ENCODE data around the gene ARPC5L. TPM values are rescaled to one million over a fixed set of nuclear protein-coding genes. Genes with fewer than 3 reads are reported as not detected.

Gene ARPC5L
- total and polyA plus RNA-seq, 2 experiments from 2014 or later = 44.0 to 84.4 TPM

GRCh38 chr9:124829334-124829669, 32.6 kb upstream of the ARPC5L start:
- Histone ChIP-seq H3K4me1 (ENCODE audit: insufficient read depth) (peaks cover 6% of the 10 kb centered on the region), H3K4me3 (no peak overlapping the region)

GRCh38 chr9:124830593-124830992, 31.3 kb upstream of the ARPC5L start:
- no peaks in the 10 kb centered on the region for H4K20me1 ChIP-seq (ENCODE audit: insufficient read depth, poor library complexity, severe bottlenecking)
- no peaks in the 10 kb centered on the region for H3K9me2 ChIP-seq (replicated peaks; ENCODE audit: insufficient read depth)
- H3K4me3 ChIP-seq = no peak overlapping the region
- TF ChIP-seq CTCF (IDR thresholded peaks at IDR 0.05; ENCODE audit: poor library complexity) (no peak), EZH2 (IDR thresholded peaks at IDR 0.05; ENCODE audit: borderline replicate concordance) (no peak), EZH2phosphoT487 (IDR thresholded peaks at IDR 0.05; ENCODE audit: low read depth, severe bottlenecking, unreplicated experiment) (no peak)
- no peaks in the 10 kb centered on the region for H3K36me3 ChIP-seq (replicated peaks; ENCODE audit: insufficient read depth, low read depth)
- DNase-seq (ENCODE audit: low spot score) = no peak
- H3K9me3 ChIP-seq (ENCODE audit: low read depth) = no peaks in the 10 kb centered on the region
- no peak overlapping the region for H3K27ac ChIP-seq
- WGBS (ENCODE audit: low lambda C conversion rate, missing lambda C conversion rate) = 64% methylated on average over 4 of the region's 4 CpGs
- H3K27me3 ChIP-seq = peaks cover 6% of the 10 kb centered on the region
- peaks cover 17% of the 10 kb centered on the region for H3K4me1 ChIP-seq (ENCODE audit: insufficient read depth)
- no peak overlapping the region for H3K4me2 ChIP-seq
- H2AFZ ChIP-seq = no peak overlapping the region
- no peaks in the 10 kb centered on the region for H3K79me2 ChIP-seq

More at GRCh38 chr9:124829334-124829669, 32.6 kb upstream of the ARPC5L start:
- no peak for DNase-seq (ENCODE audit: low spot score)
- Histone ChIP-seq H3K27ac (no peak overlapping the region), H3K36me3 (replicated peaks; ENCODE audit: insufficient read depth, low read depth) (no peaks in the 10 kb centered on the region), H2AFZ (no peak overlapping the region), H3K4me2 (no peak overlapping the region), H3K27me3 (peaks cover 6% of the 10 kb centered on the region), H3K79me2 (no peaks in the 10 kb centered on the region), H3K9me2 (replicated peaks; ENCODE audit: insufficient read depth) (no peaks in the 10 kb centered on the region), H3K9me3 (ENCODE audit: low read depth) (no peaks in the 10 kb centered on the region), H4K20me1 (ENCODE audit: insufficient read depth, poor library complexity, severe bottlenecking) (no peaks in the 10 kb centered on the region)
- TF ChIP-seq EZH2phosphoT487 (IDR thresholded peaks at IDR 0.05; ENCODE audit: low read depth, severe bottlenecking, unreplicated experiment) (no peak), EZH2 (IDR thresholded peaks at IDR 0.05; ENCODE audit: borderline replicate concordance) (no peak), CTCF (IDR thresholded peaks at IDR 0.05; ENCODE audit: poor library complexity) (no peak)
- 55% methylated on average over 5 of the region's 5 CpGs for WGBS (ENCODE audit: low lambda C conversion rate, missing lambda C conversion rate)

GRCh38 chr9:124831642-124832364, 30.1 kb upstream of the ARPC5L start:
- no peak overlapping the region for H3K27ac ChIP-seq
- no peaks in the 10 kb centered on the region for H3K9me3 ChIP-seq (ENCODE audit: low read depth)

More at GRCh38 chr9:124831642-124832364, 30.1 kb upstream of the ARPC5L start:
- Histone ChIP-seq H3K36me3 (replicated peaks; ENCODE audit: insufficient read depth, low read depth) (no peaks in the 10 kb centered on the region), H4K20me1 (ENCODE audit: insufficient read depth, poor library complexity, severe bottlenecking) (no peaks in the 10 kb centered on the region), H2AFZ (no peak overlapping the region), H3K4me3 (no peak overlapping the region), H3K4me1 (ENCODE audit: insufficient read depth) (peaks cover 17% of the 10 kb centered on the region), H3K4me2 (no peak overlapping the region), H3K79me2 (no peaks in the 10 kb centered on the region), H3K27me3 (peaks cover 6% of the 10 kb centered on the region), H3K9me2 (replicated peaks; ENCODE audit: insufficient read depth) (no peaks in the 10 kb centered on the region)
- no peak for DNase-seq (ENCODE audit: low spot score)
- WGBS (ENCODE audit: low lambda C conversion rate, missing lambda C conversion rate) = 91% methylated on average over 9 of the region's 9 CpGs
- TF ChIP-seq CTCF (IDR thresholded peaks at IDR 0.05; ENCODE audit: poor library complexity) (no peak), EZH2 (IDR thresholded peaks at IDR 0.05; ENCODE audit: borderline replicate concordance) (no peak), EZH2phosphoT487 (IDR thresholded peaks at IDR 0.05; ENCODE audit: low read depth, severe bottlenecking, unreplicated experiment) (no peak)
